H1 (cell line): ENCODE data around the gene DOCK8. TPM values are rescaled to one million over a fixed set of nuclear protein-coding genes. Genes with fewer than 3 reads are reported as not detected.

Source experiments
- CTCF ChIA-PET: fragments of 300-600 bp; sonication (Branson Sonifier 250); formaldehyde crosslinking; loops from one replicate; lab custom pipeline; 2021; ENCODE audit not compliant: partially characterized antibody; lab: Charles Lee
- POLR2A ChIA-PET: fragments of 300-600 bp; sonication (Branson Sonifier 250); formaldehyde crosslinking; loops from one replicate; lab custom pipeline; 2021; ENCODE audit warnings: inconsistent platforms; ENCODE audit not compliant: partially characterized antibody; lab: Charles Lee
- DNase-seq, 2 experiments: peaks; one replicate each; pipeline versions ENCODE4 v3.0.0 to v3.0.0-alpha.2; 2010 to 2022; ENCODE audit warnings: low spot score in 2 of 2, low read depth in 1 of 2, mixed read lengths in 1 of 2
- FAIRE-seq: peaks from 2 replicates; lab custom pipeline; 2011; peaks lifted over from hg19 to GRCh38; lab: Jason Lieb, UNC
- H2AFZ ChIP-seq: 2 replicates; pipeline ENCODE4 v1.8.1; 2012; ENCODE audit warnings: low read length, inconsistent platforms
- H2AK5ac ChIP-seq: 2 replicates; pipeline ENCODE4 v1.6.1; 2013; ENCODE audit warnings: low read depth, low read length
- H2BK120ac ChIP-seq: replicated peaks from 2 replicates; pipeline ENCODE3; 2013; ENCODE audit warnings: low read depth, low read length, inconsistent platforms
- H2BK12ac ChIP-seq: 2 replicates; pipeline ENCODE4 v1.6.1; 2013; ENCODE audit warnings: low read depth, low read length
- H2BK15ac ChIP-seq: 2 replicates; pipeline ENCODE4 v1.6.1; 2013; ENCODE audit warnings: low read length
- H2BK20ac ChIP-seq: 2 replicates; pipeline ENCODE4 v1.6.1; 2013; ENCODE audit warnings: low read length
- H2BK5ac ChIP-seq: 2 replicates; pipeline ENCODE4 v1.6.1; 2013; ENCODE audit warnings: low read depth, low read length
- H3K14ac ChIP-seq: 2 replicates; pipeline ENCODE4 v1.6.1; 2013; ENCODE audit warnings: inconsistent platforms; ENCODE audit not compliant: insufficient read length
- H3K18ac ChIP-seq: 2 replicates; pipeline ENCODE4 v1.6.1; 2013; ENCODE audit warnings: low read length; ENCODE audit errors: extremely low read depth
- H3K23ac ChIP-seq: 2 replicates; pipeline ENCODE4 v1.6.1; 2013; ENCODE audit warnings: inconsistent platforms; ENCODE audit not compliant: insufficient read length
- H3K23me2 ChIP-seq: 2 replicates; pipeline ENCODE4 v1.6.1; 2013; ENCODE audit warnings: low read depth, low read length
- H3K27ac ChIP-seq: 2 replicates; pipeline ENCODE4 v1.6.1; 2011; ENCODE audit warnings: low read depth, low read length, inconsistent platforms
- H3K27me3 ChIP-seq, 4 experiments: replicated peaks in 1 of 4; 1 replicate in 1 of 4; 2 replicates in 3 of 4; pipeline versions ENCODE4 v1.6.1 to v1.8.1; 2011 to 2013; ENCODE audit warnings: low read length in 3 of 4, mild to moderate bottlenecking in 3 of 4, inconsistent platforms in 2 of 4, mixed read lengths in 2 of 4, moderate library complexity in 1 of 4; ENCODE audit not compliant: control insufficient read depth in 3 of 4, insufficient read depth in 3 of 4; ENCODE audit errors: extremely low read depth in 1 of 4
- H3K36me3 ChIP-seq, 4 experiments: 2 replicates each; pipeline versions ENCODE4 v1.6.1 to v1.8.1; 2011 to 2013; ENCODE audit warnings: mild to moderate bottlenecking in 4 of 4, low read length in 3 of 4, moderate library complexity in 2 of 4, control low read depth in 1 of 4, inconsistent platforms in 1 of 4; ENCODE audit not compliant: insufficient read depth in 4 of 4, control insufficient read depth in 2 of 4
- H3K4ac ChIP-seq: replicated peaks from 2 replicates; pipeline ENCODE3; 2013; ENCODE audit warnings: low read length, low read depth, mixed read lengths, inconsistent platforms; ENCODE audit not compliant: insufficient read length
- H3K4me1 ChIP-seq, 4 experiments: replicated peaks in 1 of 4; 1 replicate in 1 of 4; 2 replicates in 3 of 4; pipeline versions ENCODE4 v1.6.1 to v1.8.1; 2011 to 2013; ENCODE audit warnings: low read length in 3 of 4, inconsistent platforms in 2 of 4, mixed read lengths in 1 of 4; ENCODE audit not compliant: insufficient read depth in 4 of 4, control insufficient read depth in 3 of 4
- H3K4me2 ChIP-seq, 2 experiments: 2 replicates each; pipeline versions ENCODE4 v1.6.1 to v1.8.1; 2011 to 2013; ENCODE audit warnings: low read depth in 2 of 2, low read length in 2 of 2, control low read depth in 1 of 2, inconsistent platforms in 1 of 2, mild to moderate bottlenecking in 1 of 2; ENCODE audit not compliant: insufficient read depth in 1 of 2
- H3K4me3 ChIP-seq, 4 experiments: fragments of 200-600, 300-600 bp in 1 of 4; sonication (generic), shearing (Covaris generic), sonication (Bioruptor Twin) in 1 of 4; 2 replicates each; pipeline versions ENCODE4 v1.5.1 to v1.8.1; 2011 to 2016; ENCODE audit warnings: low read length in 4 of 4, low read depth in 3 of 4, control low read depth in 2 of 4, inconsistent platforms in 2 of 4, mild to moderate bottlenecking in 2 of 4, mixed read lengths in 1 of 4, moderate library complexity in 1 of 4; ENCODE audit not compliant: insufficient read depth in 2 of 4; ENCODE audit errors: extremely low read depth in 1 of 4
- H3K56ac ChIP-seq: replicated peaks from 2 replicates; pipeline ENCODE3; 2013; ENCODE audit warnings: low read depth, mild to moderate bottlenecking, mixed read lengths, low read length, inconsistent platforms; ENCODE audit not compliant: insufficient read length
- H3K79me1 ChIP-seq: 2 replicates; pipeline ENCODE4 v1.6.1; 2013; ENCODE audit warnings: low read depth, low read length, control low read depth
- H3K79me2 ChIP-seq, 2 experiments: 2 replicates each; pipeline versions ENCODE4 v1.6.1 to v1.8.1; 2012 to 2013; ENCODE audit warnings: low read length in 2 of 2, mild to moderate bottlenecking in 2 of 2, inconsistent platforms in 1 of 2; ENCODE audit not compliant: insufficient read depth in 2 of 2, control insufficient read depth in 1 of 2
- H3K9ac ChIP-seq, 4 experiments: replicated peaks in 1 of 4; 1 replicate in 1 of 4; 2 replicates in 3 of 4; pipeline versions ENCODE4 v1.6.1 to v1.8.1; 2011 to 2013; ENCODE audit warnings: low read depth in 3 of 4, low read length in 3 of 4, control low read depth in 2 of 4, mild to moderate bottlenecking in 2 of 4, moderate library complexity in 2 of 4, inconsistent platforms in 1 of 4; ENCODE audit errors: extremely low read depth in 1 of 4
- H3K9me3 ChIP-seq, 2 experiments: 2 replicates each; pipeline versions ENCODE4 v1.6.1 to v1.8.1; 2012 to 2013; ENCODE audit warnings: mild to moderate bottlenecking in 2 of 2, moderate library complexity in 2 of 2, control low read depth in 1 of 2, inconsistent platforms in 1 of 2, low read depth in 1 of 2, low read length in 1 of 2, mixed read lengths in 1 of 2; ENCODE audit not compliant: insufficient read depth in 2 of 2
- H4K20me1 ChIP-seq, 2 experiments: replicated peaks in 1 of 2; 2 replicates each; pipeline versions ENCODE3 to v1.8.1; 2011 to 2013; ENCODE audit warnings: inconsistent platforms in 2 of 2, low read length in 2 of 2, mild to moderate bottlenecking in 1 of 2; ENCODE audit not compliant: insufficient read depth in 2 of 2, control insufficient read depth in 1 of 2
- H4K5ac ChIP-seq: 2 replicates; pipeline ENCODE4 v1.6.1; 2013; ENCODE audit warnings: low read length, low read depth, mixed read lengths, inconsistent platforms; ENCODE audit not compliant: insufficient read length
- H4K8ac ChIP-seq: 2 replicates; pipeline ENCODE4 v1.8.0; 2013; ENCODE audit warnings: mild to moderate bottlenecking, moderate library complexity, low read length, inconsistent platforms; ENCODE audit not compliant: insufficient read depth; ENCODE audit errors: extremely low read depth
- H4K91ac ChIP-seq: replicated peaks from 2 replicates; pipeline ENCODE3; 2013; ENCODE audit warnings: low read length, mixed read lengths, inconsistent platforms; ENCODE audit not compliant: insufficient read length
- CBX8 ChIP-seq: fragments of 300-800, 300-1000 bp; sonication (generic); IDR thresholded peaks from 2 replicates; pipeline ENCODE4 v1.7.1; 2016; ENCODE audit warnings: low read depth, low read length, borderline replicate concordance
- EGR1 ChIP-seq: IDR thresholded peaks from 2 replicates; pipeline ENCODE4 v1.6.1; 2011; ENCODE audit warnings: low read depth, low read length, borderline replicate concordance
- GTF2F1 ChIP-seq: IDR thresholded peaks from 2 replicates; pipeline ENCODE4 v1.6.1; 2012; ENCODE audit warnings: low read depth, low read length, improper control_type of control experiment, borderline replicate concordance
- RXRA ChIP-seq: IDR thresholded peaks from 2 replicates; pipeline ENCODE4 v1.6.1; 2011; ENCODE audit warnings: low read depth, mild to moderate bottlenecking, low read length, moderate library complexity; ENCODE audit not compliant: insufficient read depth
- YY1 ChIP-seq: IDR thresholded peaks from 2 replicates; pipeline ENCODE4 v1.6.1; 2011; ENCODE audit warnings: low read depth, mild to moderate bottlenecking, low read length
- WGBS, 2 experiments: shearing (Covaris generic) in 1 of 2; methylation state at CpG; one replicate each; pipeline versions ENCODE4 v1.1.6 to v1.1.7; 2013 to 2015; ENCODE audit warnings: low lambda C conversion rate in 2 of 2, mixed read lengths in 2 of 2, inconsistent platforms in 1 of 2, low coverage in 1 of 2, missing lambda C conversion rate in 1 of 2; ENCODE audit not compliant: insufficient replicate concordance in 2 of 2, insufficient coverage in 1 of 2, insufficient read length in 1 of 2; ENCODE audit errors: extremely low coverage in 1 of 2, missing lambda C conversion rate in 1 of 2; 5-methylcytosine and 5-hydroxymethylcytosine counted together
- polyA plus RNA-seq, 7 experiments: library from polyadenylated mRNA; depleted of rRNA in 3 of 7; stranded (reverse) in 5 of 7; unstranded in 2 of 7; fragments of >200 nt in 5 of 7; fragments of 200-250 nt in 2 of 7; gene quantifications; 1 replicate in 5 of 7; 2 replicates in 1 of 7; 4 replicates in 1 of 7; pipeline versions ENCODE4 v1.2.1 to v1.2.3, GENCODE V29; 2011 to 2013; ENCODE audit warnings: missing spikeins in 2 of 7, mixed read lengths in 2 of 7
- total RNA-seq: library from RNA; stranded (reverse); fragmentation: NEBNext Ultra II Directional; extraction: Animal tissue kit (Norgen Biotek cat#: 25700); gene quantifications from 2 replicates; pipeline ENCODE4 v1.2.1, GENCODE V29; 2021

Gene DOCK8
- total and polyA plus RNA-seq, 2 of the 8 experiments (the other 6 are each of a cell fraction or from before 2014, with no cell fraction given): 0.57 to 2.0 TPM

GRCh38 chr9:227860-228259 lies 13.2 kb downstream of the DOCK8 start:
- Histone ChIP-seq H4K20me1 (no peaks in the 10 kb centered on the region), H3K9ac (no peak overlapping the region), H3K79me1 (no peaks in the 10 kb centered on the region), H3K27me3 (no peaks in the 10 kb centered on the region), H2BK12ac (no peak overlapping the region), H4K8ac (no peak overlapping the region), H3K36me3 (no peaks in the 10 kb centered on the region), H4K5ac (no peak overlapping the region), H2BK120ac (no peak overlapping the region), H3K4me2 (no peak overlapping the region), H3K14ac (no peak overlapping the region), H2BK20ac (no peak overlapping the region), H2BK15ac (no peak overlapping the region), H3K56ac (no peak overlapping the region), H3K4me3 (no peak overlapping the region), H3K23me2 (no peaks in the 10 kb centered on the region), H3K27ac (no peak overlapping the region), H3K9me3 (no peaks in the 10 kb centered on the region), H4K91ac (no peak overlapping the region), H3K4ac (no peak overlapping the region), H3K79me2 (no peaks in the 10 kb centered on the region), H3K18ac (no peak overlapping the region), H3K4me1 (no peaks in the 10 kb centered on the region), H2BK5ac (no peak overlapping the region), H3K23ac (no peak overlapping the region), H2AK5ac (no peak overlapping the region), H2AFZ (no peak overlapping the region)
- DNase-seq (no peak), FAIRE-seq (no peak)
- 87% methylated on average over 3 of the region's 3 CpGs; no CpG with 5 or more reads in 1 of the 2 experiments for WGBS, 2 experiments
- TF ChIP-seq GTF2F1 (no peak), YY1 (no peak), CBX8 (no peak), RXRA (no peak), EGR1 (no peak)
- ChIA-PET POLR2A (no interaction called here), CTCF (interaction anchor here (2.4 kb wide), 1 partner anchor 9 kb away, joined by 7 read pairs; no protein-coding TSS in a partner anchor)
